Measurements from ENCODE around the gene CA10. TPM values are rescaled to one million over a fixed set of nuclear protein-coding genes. Genes with fewer than 3 reads are reported as not detected.
A peak's percentile ranks its signal among the peaks of the same experiment; 100 is the strongest.

Gene CA10
- polyA plus RNA-seq, 1 donor from 2014 or later, result 6.2 TPM

DNA sequence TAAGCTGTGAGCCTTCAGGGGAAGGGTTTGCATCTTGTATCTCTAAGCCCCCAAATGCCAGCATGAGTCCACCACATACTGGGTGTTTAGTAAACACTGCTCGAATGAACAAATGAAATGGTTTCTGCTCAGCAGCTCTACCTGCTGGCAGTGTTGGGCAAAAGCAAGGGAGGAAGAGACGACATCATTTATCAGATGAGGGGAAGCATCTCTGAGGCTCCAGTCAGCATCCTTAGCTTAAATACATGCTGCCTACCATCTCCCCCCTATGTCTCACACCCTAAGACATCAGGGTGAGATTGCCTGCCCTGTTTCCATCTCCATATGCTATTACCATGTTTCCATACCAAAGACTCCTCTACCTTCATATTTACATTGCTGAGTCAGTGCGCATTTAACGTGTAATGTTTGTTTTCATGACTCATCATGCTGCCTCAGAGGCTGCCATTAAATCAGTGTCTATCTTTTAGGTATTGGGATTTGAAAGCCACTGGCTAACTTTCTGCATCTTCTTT, 518.3 kb downstream of the CA10 start:
- Histone ChIP-seq H3F3A (ENCODE audit: insufficient read depth, low read length, poor library complexity, severe bottlenecking) (no peaks in the 10 kb centered on the region), H3K79me2 (replicated peaks; ENCODE audit: insufficient read depth, low read length) (no peaks in the 10 kb centered on the region), H4K20me1 (ENCODE audit: insufficient read depth) (no peaks in the 10 kb centered on the region), H3K4me2 (ENCODE audit: low read length) (no peak overlapping the region), H3K4me3 (ENCODE audit: low read length) (no peak overlapping the region), H3K9ac (ENCODE audit: low read length) (no peak overlapping the region), H3K27ac (ENCODE audit: low read length) (no peak overlapping the region), H3K9me2 (ENCODE audit: insufficient read depth, low read length) (no peaks in the 10 kb centered on the region), H3K27me3 (ENCODE audit: insufficient read depth, low read depth, low read length) (no peaks in the 10 kb centered on the region), H3K9me3 (ENCODE audit: low read length) (no peaks in the 10 kb centered on the region), H2AFZ (ENCODE audit: low read depth, low read length) (no peak overlapping the region), H3K36me3 (ENCODE audit: insufficient read depth, low read length) (no peaks in the 10 kb centered on the region)
- TF ChIP-seq SMC3 (conservative IDR thresholded peaks at IDR 0.05; ENCODE audit: poor library complexity) (no peak), POLR2AphosphoS5 (IDR thresholded peaks at IDR 0.05) (no peak)
- TF ChIP-seq, protein P1, sequence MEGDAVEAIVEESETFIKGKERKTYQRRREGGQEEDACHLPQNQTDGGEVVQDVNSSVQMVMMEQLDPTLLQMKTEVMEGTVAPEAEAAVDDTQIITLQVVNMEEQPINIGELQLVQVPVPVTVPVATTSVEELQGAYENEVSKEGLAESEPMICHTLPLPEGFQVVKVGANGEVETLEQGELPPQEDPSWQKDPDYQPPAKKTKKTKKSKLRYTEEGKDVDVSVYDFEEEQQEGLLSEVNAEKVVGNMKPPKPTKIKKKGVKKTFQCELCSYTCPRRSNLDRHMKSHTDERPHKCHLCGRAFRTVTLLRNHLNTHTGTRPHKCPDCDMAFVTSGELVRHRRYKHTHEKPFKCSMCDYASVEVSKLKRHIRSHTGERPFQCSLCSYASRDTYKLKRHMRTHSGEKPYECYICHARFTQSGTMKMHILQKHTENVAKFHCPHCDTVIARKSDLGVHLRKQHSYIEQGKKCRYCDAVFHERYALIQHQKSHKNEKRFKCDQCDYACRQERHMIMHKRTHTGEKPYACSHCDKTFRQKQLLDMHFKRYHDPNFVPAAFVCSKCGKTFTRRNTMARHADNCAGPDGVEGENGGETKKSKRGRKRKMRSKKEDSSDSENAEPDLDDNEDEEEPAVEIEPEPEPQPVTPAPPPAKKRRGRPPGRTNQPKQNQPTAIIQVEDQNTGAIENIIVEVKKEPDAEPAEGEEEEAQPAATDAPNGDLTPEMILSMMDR (IDR thresholded peaks at IDR 0.05; ENCODE audit: poor library complexity, severe bottlenecking), result peak; percentile 15

DNA sequence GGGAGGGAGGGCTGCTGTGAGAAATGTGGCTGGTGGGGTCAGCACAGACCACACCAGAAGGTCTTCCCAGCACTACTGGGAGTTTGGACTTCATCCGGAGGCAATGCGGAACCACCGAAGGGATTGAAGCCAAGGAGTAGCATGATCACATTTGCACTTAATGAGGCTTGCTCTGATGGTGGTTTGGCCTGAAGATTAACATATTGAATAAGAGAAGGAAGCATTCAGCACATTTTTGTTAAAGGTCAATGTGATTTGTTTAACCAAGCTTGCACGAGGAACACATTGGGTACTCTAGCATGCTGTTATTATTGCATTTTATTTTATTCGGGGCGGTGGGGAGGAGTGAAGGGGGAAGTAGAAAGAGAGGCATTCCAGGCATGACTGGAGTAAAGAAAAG, 519.5 kb downstream of the CA10 start:
- Histone ChIP-seq H2AFZ (ENCODE audit: low read depth, low read length) (no peak overlapping the region), H3K79me2 (replicated peaks; ENCODE audit: insufficient read depth, low read length) (no peaks in the 10 kb centered on the region), H3K9me3 (ENCODE audit: low read length) (no peaks in the 10 kb centered on the region), H3F3A (ENCODE audit: insufficient read depth, low read length, poor library complexity, severe bottlenecking) (no peaks in the 10 kb centered on the region), H3K9me2 (ENCODE audit: insufficient read depth, low read length) (no peaks in the 10 kb centered on the region), H3K27ac (ENCODE audit: low read length) (no peak overlapping the region), H3K4me2 (ENCODE audit: low read length) (no peak overlapping the region), H3K36me3 (ENCODE audit: insufficient read depth, low read length) (no peaks in the 10 kb centered on the region), H3K27me3 (ENCODE audit: insufficient read depth, low read depth, low read length) (no peaks in the 10 kb centered on the region), H3K4me3 (ENCODE audit: low read length) (no peak overlapping the region), H4K20me1 (ENCODE audit: insufficient read depth) (no peaks in the 10 kb centered on the region), H3K9ac (ENCODE audit: low read length) (no peak overlapping the region)
- TF ChIP-seq RAD21 (conservative IDR thresholded peaks at IDR 0.05) (no peak), POLR2AphosphoS5 (IDR thresholded peaks at IDR 0.05) (no peak), SMC3 (conservative IDR thresholded peaks at IDR 0.05; ENCODE audit: poor library complexity) (no peak), TAF1 (IDR thresholded peaks at IDR 0.05; ENCODE audit: low read depth) (no peak), EP300 (conservative IDR thresholded peaks at IDR 0.05; ENCODE audit: poor library complexity, severe bottlenecking) (no peak), MXI1 (conservative IDR thresholded peaks at IDR 0.05; ENCODE audit: poor library complexity, severe bottlenecking) (no peak), EZH2 (IDR thresholded peaks at IDR 0.05; ENCODE audit: borderline replicate concordance, insufficient read depth, low read length, poor library complexity, severe bottlenecking) (no peak)
- TF ChIP-seq, protein P2, sequence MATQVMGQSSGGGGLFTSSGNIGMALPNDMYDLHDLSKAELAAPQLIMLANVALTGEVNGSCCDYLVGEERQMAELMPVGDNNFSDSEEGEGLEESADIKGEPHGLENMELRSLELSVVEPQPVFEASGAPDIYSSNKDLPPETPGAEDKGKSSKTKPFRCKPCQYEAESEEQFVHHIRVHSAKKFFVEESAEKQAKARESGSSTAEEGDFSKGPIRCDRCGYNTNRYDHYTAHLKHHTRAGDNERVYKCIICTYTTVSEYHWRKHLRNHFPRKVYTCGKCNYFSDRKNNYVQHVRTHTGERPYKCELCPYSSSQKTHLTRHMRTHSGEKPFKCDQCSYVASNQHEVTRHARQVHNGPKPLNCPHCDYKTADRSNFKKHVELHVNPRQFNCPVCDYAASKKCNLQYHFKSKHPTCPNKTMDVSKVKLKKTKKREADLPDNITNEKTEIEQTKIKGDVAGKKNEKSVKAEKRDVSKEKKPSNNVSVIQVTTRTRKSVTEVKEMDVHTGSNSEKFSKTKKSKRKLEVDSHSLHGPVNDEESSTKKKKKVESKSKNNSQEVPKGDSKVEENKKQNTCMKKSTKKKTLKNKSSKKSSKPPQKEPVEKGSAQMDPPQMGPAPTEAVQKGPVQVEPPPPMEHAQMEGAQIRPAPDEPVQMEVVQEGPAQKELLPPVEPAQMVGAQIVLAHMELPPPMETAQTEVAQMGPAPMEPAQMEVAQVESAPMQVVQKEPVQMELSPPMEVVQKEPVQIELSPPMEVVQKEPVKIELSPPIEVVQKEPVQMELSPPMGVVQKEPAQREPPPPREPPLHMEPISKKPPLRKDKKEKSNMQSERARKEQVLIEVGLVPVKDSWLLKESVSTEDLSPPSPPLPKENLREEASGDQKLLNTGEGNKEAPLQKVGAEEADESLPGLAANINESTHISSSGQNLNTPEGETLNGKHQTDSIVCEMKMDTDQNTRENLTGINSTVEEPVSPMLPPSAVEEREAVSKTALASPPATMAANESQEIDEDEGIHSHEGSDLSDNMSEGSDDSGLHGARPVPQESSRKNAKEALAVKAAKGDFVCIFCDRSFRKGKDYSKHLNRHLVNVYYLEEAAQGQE (IDR thresholded peaks at IDR 0.05; ENCODE audit: borderline replicate concordance), result no peak
- TF ChIP-seq, protein P1 (IDR thresholded peaks at IDR 0.05; ENCODE audit: poor library complexity, severe bottlenecking), result no peak
